HG02759 (cell line): Measurements from ENCODE around the gene TPO.
"Not testable (repeated sequence)": the region's sequence is repeated elsewhere in the genome, so short reads cannot be mapped to it uniquely, and the experiment has no call there.

Experiments used
- ATAC-seq: cut with Tn5 transposase; IDR thresholded peaks from one replicate; pipeline ENCODE4 v1.9.1; 2021; ENCODE audit warnings: mild to moderate bottlenecking, moderate library complexity; ENCODE audit not compliant: unreplicated experiment

TPO gene

GRCh38 chr2:1498176-1498575 is 84.9 kb downstream of the TPO start:
- no peak for ATAC-seq

- no peak for ATAC-seq
Observed at GRCh38 chr2:1499033-1499795, 86.0 kb downstream of the TPO start.

- ATAC-seq = no peak
Observed at GRCh38 chr2:1501038-1501851, 88.0 kb downstream of the TPO start.

- no peak for ATAC-seq
Observed at GRCh38 chr2:1501991-1502390, 88.7 kb downstream of the TPO start.

- ATAC-seq = no peak
Observed at GRCh38 chr2:1502891-1503304, 89.6 kb downstream of the TPO start.

- ATAC-seq = no peak
Observed at GRCh38 chr2:1503471-1504310, 90.4 kb downstream of the TPO start.

- no peak for ATAC-seq
Observed at GRCh38 chr2:1504311-1504750, 91.1 kb downstream of the TPO start.

GRCh38 chr2:1505031-1505441 is 91.8 kb downstream of the TPO start:
- ATAC-seq = no peak

GRCh38 chr2:1509271-1510065 is 96.2 kb downstream of the TPO start:
- no peak for ATAC-seq

GRCh38 chr2:1510176-1510575 is 96.9 kb downstream of the TPO start:
- no peak for ATAC-seq

- ATAC-seq = no peak
Observed at GRCh38 chr2:1511455-1511854, 98.2 kb downstream of the TPO start.

- ATAC-seq = no peak
Observed at GRCh38 chr2:1512321-1513289, 99.3 kb downstream of the TPO start.

- no peak for ATAC-seq
Observed at GRCh38 chr2:1514391-1515072, 101.3 kb downstream of the TPO start.

GRCh38 chr2:1515073-1515430 is 101.8 kb downstream of the TPO start:
- ATAC-seq = no peak

- no peak for ATAC-seq
Observed at GRCh38 chr2:1515986-1516797, 102.9 kb downstream of the TPO start.

- ATAC-seq = no peak
Observed at GRCh38 chr2:1516798-1517060, 103.5 kb downstream of the TPO start.

- ATAC-seq = not testable (repeated sequence)
Observed at GRCh38 chr2:1517291-1517690, 104.0 kb downstream of the TPO start.

- no peak for ATAC-seq
Observed at GRCh38 chr2:1517786-1518185, 104.5 kb downstream of the TPO start.
